HG03108 (cell line): ENCODE measurements around the gene PSRC1.
"Not testable (repeated sequence)": the region's sequence is repeated elsewhere in the genome, so short reads cannot be mapped to it uniquely, and the experiment has no call there.

Source experiments
- ATAC-seq: cut with Tn5 transposase; IDR thresholded peaks from one replicate; pipeline ENCODE4 v1.9.1; 2021; ENCODE audit warnings: moderate library complexity; ENCODE audit not compliant: unreplicated experiment

The PSRC1 gene

DNA sequence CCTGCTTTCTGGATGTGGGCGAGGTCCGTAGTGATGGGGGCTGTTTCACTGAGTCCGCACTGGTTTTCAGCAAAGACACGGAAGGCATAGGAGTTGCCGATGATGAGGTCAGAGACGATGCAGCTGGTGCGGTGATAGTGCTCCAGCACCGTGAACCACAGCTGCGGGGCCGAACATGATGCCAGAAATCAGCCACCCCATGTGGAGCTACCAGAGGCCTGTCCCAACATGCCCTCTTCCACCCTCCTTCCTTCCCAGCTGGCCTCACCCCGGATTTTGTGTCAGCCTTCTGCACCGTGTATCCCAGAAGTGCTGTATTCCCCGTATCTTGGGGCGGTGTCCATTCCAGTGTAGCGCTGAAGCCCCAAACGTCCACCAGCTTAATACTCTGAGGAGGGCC lies 13.8 kb upstream of the PSRC1 start:
- ATAC-seq, result no peak

DNA sequence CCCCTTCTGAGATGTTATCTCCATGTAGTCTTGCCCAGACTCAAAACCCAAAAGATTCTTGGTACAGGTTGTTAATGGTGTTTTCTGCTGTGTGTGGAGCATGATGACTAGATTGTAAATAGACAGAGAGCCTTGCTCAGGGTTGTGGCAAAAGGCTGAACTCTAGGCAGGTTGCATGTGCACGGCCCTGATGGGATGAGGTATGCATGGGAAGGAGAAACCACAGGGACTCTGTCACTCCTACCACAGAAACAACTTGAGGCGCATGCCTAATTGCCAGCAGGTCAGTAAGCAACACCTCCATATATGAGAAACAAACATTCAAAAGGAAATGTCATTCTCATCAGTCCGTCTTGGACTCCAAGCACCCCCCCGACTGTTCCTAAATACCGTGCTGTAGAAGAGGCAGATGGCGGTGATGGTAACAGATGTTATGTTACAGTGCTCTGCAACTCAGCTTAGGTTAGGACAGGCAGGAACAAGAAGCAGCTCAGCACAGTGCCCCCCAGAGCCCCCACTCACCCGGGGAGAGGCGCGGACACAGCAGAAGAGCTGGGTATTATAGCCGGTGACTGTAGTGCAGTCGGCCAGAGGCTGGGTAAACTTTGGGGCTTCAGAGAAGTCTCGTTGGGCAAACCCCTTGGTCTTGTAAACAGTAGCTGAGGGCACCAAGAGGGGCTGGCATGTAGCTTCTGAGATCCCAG lies 12.9 kb upstream of the PSRC1 start:
- ATAC-seq, result no peak

- no peak for ATAC-seq
Observed at GRCh38 chr1:109294481-109294880, 11.5 kb upstream of the PSRC1 start.

GRCh38 chr1:109293026-109293425 lies 10.1 kb upstream of the PSRC1 start:
- no peak for ATAC-seq

GRCh38 chr1:109292364-109292763 lies 9.4 kb upstream of the PSRC1 start:
- ATAC-seq, result no peak

DNA sequence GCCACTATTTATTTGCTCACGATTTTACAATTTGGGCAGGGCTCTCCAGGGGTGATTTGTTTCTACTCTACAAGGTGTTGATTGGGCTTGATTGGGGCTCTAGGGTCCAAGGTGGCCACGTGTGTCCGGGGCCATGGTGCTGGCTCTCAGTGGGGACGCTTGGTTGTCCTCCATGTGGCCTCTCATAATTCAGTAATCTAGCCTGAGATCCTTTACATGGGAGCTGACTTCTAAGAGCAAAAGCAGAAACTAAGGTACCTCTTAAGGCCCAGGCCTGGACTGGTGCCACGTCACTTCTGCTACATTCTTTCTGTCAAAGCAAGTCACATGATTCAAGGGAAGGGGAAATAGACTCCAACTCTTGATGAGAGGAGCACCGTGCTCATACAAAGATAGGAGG lies 8.1 kb upstream of the PSRC1 start:
- no peak for ATAC-seq

DNA sequence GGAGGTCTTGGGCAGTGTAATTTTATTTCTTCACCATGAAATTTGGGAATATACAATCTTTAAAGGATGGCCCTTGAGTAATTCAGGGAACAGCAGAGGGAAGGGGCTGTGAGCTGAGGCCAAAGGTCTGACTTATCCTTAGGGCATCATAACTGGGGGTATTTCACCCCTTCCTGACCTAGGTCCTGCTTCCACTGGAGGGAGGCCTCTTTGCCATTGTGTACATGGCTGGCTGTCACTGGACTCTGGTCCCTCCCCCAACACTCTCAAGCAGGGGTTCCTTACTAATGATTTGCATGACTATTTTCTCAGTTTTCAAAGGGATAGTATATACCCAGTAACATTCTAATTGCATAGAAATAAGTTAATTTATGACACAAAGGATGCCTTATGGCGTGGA lies 7.2 kb upstream of the PSRC1 start:
- ATAC-seq, result no peak

- ATAC-seq, result not testable (repeated sequence)
Observed at GRCh38 chr1:109286762-109287161, 3.8 kb upstream of the PSRC1 start.

DNA sequence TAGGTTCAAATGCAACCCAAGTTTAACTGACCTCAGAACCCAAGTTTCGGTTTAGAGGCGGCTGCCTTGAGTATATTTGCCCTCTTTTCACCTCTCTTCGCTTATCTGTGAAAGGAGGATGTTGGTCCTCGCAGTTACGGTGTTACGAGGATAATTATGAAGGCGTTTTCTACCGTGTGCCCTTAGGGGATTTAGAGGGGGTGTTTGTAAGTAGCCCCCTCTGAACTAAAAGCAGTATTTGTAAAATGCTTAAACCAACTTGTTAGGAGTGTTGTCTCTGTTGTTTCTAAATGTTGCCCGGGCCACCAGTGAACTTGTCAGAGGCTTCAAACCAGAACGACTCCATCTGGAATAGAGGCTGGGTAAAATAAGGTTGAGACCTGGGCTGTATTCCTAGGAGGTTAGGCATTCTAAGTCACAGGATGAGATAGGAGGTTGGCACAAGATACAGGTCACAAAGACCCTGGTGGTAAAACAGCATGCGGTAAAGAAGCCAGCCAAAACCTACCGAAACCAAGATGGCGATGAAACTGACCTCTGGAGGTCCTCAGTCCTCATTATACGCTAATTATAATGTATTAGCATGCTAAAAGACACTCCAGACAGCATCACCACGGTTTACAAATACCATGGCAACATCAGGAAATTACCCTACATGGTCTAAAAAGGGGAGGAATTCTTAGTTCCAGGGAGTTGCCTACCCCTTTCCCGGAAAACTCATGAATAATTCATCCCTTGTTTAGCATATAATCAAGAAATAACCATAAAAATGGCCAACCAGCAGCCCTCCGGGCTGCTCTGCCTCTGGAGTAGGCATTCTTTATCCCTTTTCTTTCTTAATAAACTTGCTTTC lies 1.0 kb upstream of the PSRC1 start:
- peak; percentile 6 for ATAC-seq

GRCh38 chr1:109282497-109282951 lies 421 bp downstream of the PSRC1 start:
- ATAC-seq, result peak; percentile 10

- no peak for ATAC-seq
Observed at GRCh38 chr1:109281680-109282496, 1.1 kb downstream of the PSRC1 start.

DNA sequence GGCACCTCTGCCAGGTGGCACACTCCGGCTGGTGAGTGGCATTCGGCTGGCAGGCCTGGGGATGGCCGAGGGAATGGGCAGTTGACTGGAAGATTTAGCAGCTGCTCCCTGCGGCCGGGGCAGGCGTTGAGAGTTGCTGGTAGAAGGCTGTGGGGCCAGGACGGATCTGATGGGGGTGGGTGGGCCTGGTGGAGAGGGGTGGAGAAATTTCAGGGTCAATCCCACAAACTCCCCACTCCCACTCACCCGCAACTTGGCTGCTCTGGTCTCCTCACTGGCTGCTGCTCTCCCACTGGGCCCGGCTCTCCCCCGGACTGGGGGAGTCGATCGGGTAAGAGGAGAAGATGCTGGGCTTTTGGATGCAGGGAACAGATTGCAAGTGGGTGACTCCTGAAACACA lies 2.1 kb downstream of the PSRC1 start:
- no peak for ATAC-seq

- ATAC-seq, result no peak
Observed at GRCh38 chr1:109279615-109280278, 3.2 kb downstream of the PSRC1 start.

GRCh38 chr1:109277434-109278204 lies 5.3 kb downstream of the PSRC1 start:
- ATAC-seq, result peak; percentile 68

DNA sequence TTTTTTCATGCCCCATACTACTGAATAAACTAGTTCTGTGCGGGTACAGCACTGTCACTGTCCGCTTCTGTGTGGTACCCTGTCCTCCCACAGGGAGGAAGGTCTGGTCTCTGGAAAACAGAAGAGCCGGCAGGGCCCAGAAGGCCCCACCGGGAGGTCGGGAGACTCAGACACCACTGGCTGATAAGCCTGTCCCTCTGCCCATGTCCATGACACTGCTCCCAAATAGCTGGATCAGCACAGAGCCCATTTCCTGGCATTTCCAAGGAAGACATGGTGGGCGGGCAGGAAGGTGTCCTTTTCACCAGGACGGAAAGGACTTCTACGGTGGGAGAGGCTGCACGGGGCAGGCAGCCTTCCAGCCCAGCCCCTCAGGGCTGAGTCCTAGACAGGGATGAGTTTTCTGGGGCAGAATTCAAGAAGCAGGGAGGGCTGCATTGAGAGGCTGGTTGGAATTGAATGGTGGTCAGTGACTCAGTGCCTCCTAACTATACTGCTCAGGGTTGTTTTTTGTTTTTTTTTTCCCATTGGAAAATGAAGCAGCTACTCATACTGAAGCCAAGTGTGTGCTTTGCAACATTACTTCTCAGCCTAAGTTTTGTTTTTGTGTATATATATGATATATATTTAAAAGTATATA lies 7.1 kb downstream of the PSRC1 start:
- ATAC-seq, result no peak

DNA sequence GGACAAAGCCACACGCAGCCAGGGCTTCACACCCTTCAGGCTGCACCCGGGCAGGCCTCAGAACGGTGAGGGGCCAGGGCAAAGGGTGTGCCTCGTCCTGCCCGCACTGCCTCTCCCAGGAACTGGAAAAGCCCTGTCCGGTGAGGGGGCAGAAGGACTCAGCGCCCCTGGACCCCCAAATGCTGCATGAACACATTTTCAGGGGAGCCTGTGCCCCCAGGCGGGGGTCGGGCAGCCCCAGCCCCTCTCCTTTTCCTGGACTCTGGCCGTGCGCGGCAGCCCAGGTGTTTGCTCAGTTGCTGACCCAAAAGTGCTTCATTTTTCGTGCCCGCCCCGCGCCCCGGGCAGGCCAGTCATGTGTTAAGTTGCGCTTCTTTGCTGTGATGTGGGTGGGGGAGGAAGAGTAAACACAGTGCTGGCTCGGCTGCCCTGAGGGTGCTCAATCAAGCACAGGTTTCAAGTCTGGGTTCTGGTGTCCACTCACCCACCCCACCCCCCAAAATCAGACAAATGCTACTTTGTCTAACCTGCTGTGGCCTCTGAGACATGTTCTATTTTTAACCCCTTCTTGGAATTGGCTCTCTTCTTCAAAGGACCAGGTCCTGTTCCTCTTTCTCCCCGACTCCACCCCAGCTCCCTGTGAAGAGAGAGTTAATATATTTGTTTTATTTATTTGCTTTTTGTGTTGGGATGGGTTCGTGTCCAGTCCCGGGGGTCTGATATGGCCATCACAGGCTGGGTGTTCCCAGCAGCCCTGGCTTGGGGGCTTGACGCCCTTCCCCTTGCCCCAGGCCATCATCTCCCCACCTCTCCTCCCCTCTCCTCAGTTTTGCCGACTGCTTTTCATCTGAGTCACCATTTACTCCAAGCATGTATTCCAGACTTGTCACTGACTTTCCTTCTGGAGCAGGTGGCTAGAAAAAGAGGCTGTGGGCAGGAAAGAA lies 8.1 kb downstream of the PSRC1 start:
- no peak for ATAC-seq

DNA sequence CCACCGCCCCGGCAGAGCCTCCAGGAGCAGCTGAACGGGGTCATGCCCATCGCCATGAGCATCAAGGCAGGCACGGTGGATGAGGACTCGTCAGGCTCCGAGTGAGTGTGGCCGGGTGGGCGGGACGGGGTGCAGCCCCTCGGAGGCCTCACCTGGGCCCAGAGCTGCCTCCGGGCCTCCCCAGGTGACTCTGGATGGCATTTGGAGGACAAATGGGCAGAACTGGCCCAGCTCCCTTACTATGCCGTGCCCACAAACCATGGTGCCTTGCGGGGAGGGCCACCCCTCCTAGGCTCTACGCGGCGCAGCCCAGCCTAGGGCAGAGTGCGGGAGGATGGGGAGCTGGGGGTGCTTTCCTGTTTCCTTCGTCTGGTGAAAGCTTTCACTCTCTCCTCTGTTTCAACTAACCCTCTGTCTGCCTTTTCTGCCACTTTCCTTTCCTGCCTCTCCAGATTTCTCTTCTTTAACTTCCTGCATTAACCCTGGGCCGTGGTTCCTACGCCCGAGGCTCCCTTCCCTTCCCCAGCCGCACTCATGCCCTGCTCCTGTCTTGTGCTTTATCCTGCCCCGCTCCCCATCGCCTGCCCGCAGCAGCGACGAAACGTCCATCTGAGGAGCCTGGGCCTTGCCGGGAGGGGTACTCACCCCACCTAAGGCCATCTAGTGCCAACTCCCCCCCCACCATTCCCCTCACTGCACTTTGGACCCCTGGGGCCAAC lies 9.2 kb downstream of the PSRC1 start:
- ATAC-seq, result no peak
